Hepatocyte (in vitro differentiated cells): ENCODE results near the gene PKM.

Source experiments
- EZH2 ChIP-seq: fragments of 200-600 bp; sonication (generic); IDR thresholded peaks from 2 replicates; pipeline ENCODE4 v1.6.1; 2016; ENCODE audit warnings: antibody characterized with exemption, mild to moderate bottlenecking, borderline replicate concordance
- TF ChIP-seq, protein P1 (sequence below): fragments of 200-600 bp; sonication (generic); IDR thresholded peaks from 2 replicates; pipeline ENCODE4 v1.5.1; 2016; ENCODE audit warnings: antibody characterized with exemption, mild to moderate bottlenecking; ENCODE audit not compliant: poor library complexity

- TF ChIP-seq, protein P1, sequence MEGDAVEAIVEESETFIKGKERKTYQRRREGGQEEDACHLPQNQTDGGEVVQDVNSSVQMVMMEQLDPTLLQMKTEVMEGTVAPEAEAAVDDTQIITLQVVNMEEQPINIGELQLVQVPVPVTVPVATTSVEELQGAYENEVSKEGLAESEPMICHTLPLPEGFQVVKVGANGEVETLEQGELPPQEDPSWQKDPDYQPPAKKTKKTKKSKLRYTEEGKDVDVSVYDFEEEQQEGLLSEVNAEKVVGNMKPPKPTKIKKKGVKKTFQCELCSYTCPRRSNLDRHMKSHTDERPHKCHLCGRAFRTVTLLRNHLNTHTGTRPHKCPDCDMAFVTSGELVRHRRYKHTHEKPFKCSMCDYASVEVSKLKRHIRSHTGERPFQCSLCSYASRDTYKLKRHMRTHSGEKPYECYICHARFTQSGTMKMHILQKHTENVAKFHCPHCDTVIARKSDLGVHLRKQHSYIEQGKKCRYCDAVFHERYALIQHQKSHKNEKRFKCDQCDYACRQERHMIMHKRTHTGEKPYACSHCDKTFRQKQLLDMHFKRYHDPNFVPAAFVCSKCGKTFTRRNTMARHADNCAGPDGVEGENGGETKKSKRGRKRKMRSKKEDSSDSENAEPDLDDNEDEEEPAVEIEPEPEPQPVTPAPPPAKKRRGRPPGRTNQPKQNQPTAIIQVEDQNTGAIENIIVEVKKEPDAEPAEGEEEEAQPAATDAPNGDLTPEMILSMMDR: no peak
- TF ChIP-seq EZH2: no peak
Measured at GRCh38 chr15:72227720-72228119, 3.3 kb downstream of the PKM start.
